GM18526 (cell line): ENCODE measurements around the gene PPT2.

Experiments
- POLR2A ChIP-seq: IDR thresholded peaks from 3 replicates; pipeline ENCODE4 v1.6.1; 2011; ENCODE audit not compliant: insufficient read length; ENCODE audit errors: extremely low read depth

Gene PPT2, protein sequence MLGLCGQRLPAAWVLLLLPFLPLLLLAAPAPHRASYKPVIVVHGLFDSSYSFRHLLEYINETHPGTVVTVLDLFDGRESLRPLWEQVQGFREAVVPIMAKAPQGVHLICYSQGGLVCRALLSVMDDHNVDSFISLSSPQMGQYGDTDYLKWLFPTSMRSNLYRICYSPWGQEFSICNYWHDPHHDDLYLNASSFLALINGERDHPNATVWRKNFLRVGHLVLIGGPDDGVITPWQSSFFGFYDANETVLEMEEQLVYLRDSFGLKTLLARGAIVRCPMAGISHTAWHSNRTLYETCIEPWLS

DNA sequence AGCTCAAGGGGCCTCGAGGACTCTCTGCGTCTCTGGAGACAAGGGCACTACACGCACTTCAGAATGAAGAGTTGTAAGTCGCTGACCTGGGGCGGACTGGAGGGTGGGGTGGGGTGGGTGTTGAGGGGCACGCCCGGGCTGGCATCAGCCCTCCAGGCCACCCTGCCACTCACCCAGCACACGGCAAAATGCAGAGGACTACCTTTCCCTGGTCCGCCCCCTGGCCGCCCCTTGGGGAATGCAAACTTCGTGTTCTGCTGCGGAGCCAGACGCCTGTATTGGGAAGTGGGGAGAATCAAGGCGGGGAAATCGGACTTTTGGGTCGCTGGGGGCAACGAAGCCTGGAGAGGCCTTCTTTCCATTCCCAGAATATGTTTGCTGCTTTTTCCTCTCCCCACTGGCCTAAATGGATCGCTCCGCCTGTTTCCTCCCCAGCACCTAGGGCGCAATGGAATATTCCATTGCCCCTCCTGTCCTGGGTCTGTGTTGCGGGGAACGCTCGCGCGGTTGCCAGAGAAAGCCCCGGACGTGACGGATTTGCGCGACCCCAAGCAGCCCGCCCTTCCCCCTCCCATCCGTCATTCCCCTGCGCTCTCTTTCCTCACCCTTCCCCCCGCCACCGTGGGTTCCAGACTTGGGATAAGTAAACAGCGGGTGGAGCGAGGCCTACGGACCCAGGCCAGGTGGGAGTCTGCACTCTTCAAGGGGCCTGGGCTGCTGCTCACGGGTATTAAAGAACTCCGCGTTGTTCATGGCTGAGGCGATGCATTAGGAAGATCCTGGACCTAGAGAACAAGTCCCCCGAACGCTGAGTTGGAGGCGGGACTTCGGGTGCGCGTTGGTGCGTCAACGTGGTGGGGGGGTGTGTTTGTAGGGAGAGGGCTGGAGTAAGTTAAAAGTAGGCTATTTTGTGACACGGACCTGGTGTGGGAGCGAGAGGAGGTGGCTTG is at the start of gene PPT2:
TSS of gene PPT2 (plus strand) at position 578 of the 950 bp plus-strand sequence. CDS start 454 bp downstream, outside the sequence.
- no peak for TF ChIP-seq POLR2A

DNA sequence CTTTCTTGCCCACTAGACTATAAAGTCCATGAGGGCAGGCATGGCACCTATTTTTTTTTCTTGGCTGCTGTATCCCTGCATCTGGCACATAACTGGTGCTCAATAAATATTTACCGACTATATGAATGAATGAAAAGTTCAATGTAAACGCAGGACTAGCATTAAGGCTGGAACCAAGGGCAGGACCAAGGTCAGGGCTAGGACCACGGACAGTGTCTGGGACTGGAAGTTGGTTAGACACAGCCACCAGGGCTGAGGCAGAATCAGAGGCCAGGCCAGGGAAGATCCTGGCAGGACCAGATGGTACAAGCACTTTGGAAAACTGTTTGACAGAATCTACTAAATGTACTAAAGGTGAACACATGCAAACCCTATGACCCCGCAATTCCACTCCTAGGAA is 48.5 kb upstream of the PPT2 start:
- no peak for TF ChIP-seq POLR2A

DNA sequence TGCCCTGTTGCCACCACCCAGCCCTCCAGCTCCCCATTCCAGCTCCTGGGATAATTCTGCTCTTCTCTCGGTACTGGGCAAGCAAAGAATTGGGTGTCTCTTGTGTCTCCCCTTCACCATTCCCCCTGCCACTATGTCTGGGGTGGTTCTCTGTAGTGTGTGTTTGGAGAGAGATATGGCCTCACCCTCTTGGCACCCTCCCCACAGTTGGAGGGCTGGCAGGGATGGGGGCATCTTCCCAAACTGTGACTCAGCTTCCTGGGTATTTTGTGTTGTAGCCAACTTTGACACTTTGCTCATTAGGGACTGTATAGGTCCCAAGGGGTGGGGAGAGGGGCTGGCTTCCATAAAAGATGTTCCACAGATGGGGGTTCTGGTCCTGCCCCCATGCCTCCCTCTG is 46.5 kb upstream of the PPT2 start:
- no peak for TF ChIP-seq POLR2A

DNA sequence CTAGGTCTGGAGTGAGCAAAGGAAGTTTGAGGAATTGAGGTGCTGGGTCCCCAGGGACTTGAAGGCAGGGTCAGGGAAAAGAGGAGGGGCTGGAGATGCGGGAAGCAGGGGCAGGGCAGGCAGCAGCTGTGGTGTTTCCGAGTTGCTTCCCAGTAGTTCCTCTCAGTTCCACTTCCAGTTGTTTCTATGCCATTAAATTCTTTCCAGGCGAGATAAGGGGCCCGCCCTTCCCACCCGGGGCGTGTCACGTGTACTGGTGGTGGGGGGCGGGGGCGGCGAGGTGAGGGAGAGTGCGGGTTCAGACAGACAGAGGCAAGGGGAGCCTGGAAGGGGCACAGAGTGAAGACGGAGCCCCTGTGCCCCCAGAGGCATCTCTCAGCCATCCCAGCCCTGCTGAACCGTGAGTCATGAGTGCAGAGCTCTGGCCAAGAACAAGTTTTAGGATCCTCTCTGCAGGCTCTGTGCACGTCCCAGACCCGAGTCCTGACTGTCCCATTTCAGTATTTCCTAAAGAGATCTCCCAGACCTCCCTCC is 45.8 kb upstream of the PPT2 start:
- TF ChIP-seq POLR2A = no peak

DNA sequence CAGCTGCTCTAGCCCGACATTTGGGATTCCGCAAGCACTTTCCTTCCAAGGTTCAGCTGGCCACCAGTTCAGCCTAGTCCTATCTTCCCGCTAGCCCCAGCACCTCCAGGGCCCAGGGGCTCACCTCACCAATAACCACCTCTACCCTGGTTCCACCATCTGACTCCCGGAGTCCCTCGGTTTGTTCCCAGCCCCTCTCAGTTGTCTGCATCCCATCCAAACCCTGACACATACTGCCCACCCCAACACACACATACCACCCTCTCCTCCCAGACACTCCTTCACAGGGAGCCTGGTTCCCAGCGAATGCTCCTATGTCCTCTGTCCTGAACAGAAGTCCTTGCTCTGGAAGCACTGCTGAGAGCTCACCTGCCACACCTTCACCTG is 45.2 kb upstream of the PPT2 start:
- no peak for TF ChIP-seq POLR2A

DNA sequence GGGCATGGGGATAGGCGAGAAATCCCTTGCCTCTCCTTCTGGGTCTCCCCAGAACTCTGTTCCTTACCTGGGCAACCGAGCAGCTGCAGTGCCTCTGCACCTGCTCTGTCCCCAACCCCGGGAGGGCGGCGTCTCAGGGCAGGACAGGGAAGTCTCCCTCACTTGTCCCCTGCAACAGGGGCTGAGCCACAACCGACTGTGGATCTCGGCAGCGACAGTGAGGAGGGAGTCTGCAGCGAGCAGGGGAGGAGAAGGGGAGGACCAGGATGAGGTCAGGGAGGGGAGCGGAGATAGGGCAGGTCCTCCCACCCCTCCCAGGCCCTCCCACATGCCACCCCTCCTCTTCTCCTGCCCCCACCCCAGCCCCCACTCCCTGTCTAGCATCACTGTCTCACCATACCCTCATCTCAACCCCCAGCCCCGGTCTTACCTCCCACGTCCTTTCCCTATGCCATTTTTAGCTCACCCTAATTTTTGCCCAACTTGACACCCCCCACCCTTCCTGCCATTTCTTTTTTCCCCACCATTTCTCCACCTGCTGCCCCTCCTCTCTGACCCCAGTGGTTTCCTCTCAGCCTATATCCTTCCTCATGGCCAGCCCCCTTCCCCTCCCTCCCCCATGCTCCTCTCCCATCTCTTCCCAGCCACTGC is 44.7 kb upstream of the PPT2 start, which contains the start of gene TNXB:
TSS of gene TNXB (minus strand) at position 225 of the 651 bp plus-strand sequence. CDS start 11,140 bp downstream, outside the sequence.
- TF ChIP-seq POLR2A = no peak

DNA sequence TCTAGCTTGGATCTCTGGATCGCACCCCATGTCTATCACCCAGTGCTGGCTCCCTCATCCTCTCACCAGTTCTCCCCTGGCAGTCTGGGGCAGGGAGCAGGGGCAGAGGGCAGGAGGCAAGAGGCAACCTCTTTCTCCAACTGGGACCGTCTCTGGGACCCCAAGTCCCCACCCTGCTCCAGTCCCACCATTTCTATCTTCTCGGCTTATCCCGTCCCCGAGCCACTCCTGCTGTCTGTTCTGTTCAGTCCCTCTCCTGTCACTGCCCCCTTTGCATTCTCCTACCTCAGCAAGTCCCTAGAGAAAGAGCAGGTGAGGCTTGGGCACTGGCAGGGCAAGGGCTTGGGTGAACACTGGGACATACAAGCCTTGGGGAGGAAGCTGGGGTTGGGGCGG is 44.2 kb upstream of the PPT2 start:
- TF ChIP-seq POLR2A = no peak

DNA sequence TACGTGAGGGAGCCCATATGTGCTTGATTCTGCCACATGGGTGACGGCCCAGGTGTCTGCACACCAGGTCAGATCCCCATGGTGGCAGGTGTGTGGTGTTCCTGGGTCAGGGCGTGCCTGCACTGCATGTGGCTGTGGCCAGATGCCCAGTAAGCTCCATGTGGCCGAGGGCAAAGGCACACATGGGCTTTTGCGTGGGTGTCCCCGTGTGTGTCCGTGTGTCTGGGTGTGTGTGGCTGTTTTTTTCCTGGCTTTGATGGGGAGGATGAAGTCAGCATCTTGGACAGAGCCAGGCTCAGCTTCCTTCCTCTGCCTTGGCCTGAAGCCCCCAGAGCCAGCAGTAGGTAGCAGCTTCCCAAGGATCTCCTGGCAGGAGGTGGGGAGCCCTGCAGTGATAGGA is 43.3 kb upstream of the PPT2 start:
- no peak for TF ChIP-seq POLR2A

DNA sequence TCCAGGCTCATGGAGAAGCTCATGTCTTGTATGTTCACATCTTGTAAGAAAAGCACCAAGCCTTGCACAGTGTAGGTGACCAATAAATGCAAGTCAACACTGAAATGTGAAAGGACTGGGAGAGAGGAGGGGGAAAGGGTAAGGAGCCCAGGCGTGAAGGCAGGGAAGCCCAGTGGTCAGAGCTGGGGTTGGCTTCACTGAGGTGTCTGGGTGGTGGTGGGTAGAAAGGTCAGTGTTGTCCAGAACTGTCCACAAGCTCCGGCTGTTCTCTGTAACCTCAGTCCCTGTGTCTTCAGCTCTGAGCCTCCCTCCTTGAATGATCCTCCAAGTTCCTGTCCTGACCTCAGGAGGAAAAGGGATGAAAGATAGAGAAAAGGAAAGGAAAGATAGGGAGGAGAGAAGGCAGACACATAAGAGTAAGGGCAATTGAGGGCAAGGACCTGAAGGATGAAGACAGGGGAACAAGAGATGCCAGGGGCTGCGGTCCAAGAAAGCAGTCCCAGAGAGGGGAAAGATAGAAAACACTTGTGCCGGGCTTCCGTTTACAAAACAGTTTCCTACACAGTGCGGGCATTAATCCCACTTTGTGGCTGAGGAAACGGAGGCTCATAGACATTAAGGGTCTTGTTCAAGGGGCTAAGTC is 42.4 kb upstream of the PPT2 start:
- no peak for TF ChIP-seq POLR2A

DNA sequence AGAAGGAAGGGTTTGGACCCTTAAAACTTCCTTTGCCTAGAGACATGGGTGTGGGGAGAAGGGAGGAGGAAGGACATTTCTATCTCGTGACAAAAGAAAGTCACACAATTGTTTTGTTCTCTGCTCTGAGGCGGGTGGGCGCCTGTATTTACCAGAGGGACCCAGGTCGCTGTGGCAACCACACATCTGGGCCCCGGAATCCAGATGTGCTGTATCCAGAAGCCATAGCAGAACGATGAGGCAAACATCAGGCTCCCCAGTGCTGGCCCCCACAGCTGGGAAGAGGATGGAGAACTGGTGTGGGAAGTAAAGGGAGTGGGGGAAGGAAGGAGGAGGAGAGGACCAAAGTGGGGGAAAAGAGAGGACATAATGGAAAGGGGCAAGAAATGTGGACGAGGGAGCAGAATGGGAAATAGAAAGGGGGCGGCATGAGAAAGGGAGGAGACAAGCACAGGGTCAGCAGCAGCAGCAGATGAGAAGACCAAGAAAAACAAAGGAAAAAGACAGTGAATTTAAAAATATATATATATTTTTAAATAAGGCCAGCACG is 41.4 kb upstream of the PPT2 start:
- TF ChIP-seq POLR2A = no peak

DNA sequence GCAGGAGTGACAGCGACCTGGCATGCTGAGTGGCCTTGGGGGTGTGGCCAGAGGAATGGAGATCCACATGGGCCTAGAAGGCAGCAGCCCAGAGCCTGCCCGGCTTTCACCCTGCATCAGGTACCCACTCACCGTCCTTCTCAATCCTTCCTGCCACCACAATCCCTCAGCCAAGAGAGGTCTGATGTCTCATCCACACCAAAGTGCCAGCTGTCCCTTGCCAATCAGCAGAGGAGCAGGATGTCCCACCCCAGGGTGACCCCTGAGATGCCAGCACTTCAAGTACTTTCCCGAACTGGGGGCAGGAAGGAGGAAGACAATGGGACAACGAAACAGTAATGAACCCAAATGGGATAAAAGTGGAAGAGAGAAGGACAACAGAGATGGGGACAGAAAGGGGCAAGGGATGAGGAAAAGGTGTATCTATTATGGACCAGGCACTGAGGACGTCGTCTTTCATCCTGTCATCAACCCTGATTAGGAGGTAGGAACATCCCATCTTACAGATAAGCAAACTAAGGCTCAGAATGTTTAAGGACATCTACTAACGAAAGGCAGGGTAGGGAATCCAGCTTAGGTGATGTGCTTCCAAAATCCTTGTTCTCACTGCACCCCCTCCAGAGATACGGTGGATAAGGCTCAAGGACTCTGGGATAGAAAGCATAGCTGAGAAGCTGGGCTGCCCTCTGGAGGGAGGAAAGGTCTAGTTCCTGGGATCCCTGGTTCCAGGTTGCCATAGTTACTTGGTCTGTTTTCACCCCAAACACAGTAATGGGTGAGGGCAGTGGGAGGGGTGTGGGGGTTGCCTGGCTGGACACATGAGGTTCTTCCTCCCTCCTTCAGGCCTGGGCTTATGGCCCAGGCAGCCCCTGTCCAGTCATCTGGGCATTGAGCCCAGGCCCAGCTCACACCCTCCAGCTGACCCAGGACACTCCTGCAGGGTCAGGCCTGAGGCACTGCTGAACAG is 40.3 kb upstream of the PPT2 start:
- TF ChIP-seq POLR2A = no peak

DNA sequence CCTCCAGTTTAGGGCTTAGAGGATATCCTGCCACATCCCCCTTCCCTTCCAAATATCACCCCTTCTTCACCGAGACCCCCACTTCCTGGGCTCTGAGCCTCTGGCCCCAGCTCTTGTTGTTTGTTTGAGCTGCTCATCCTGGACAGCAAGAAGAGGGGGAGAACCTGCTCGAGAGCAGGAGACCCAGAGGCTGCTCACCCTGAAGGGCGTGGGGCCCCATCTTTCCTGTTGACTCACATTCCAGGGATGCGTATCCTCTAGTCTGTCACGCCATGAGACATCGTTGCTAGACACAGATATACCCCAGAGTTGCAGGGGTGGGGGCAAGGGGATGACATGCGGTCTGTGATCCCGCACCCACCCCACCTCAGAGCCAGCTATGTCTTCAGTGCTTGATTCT is 39.1 kb upstream of the PPT2 start:
- TF ChIP-seq POLR2A = no peak

DNA sequence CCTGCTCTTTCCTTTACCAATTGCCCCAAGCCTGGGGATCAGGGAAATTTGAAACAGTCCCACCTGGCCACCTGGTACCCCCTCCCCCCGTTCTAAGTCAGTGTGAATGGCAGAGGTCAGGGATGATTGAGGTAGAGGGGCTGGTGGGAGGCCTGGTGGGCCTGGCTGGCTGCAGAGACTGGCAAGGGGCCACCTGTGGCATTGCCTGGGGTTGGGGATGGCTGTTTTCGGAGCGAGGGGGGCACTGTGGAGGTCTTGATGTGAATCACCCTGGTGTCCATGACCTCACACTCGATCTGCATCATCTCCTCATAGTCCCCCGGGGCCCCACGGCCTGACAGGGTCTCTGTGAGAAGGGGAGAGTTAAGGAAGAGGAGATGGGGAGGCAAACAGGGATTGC is 38.3 kb upstream of the PPT2 start:
- no peak for TF ChIP-seq POLR2A
